Epithelial cell of proximal tubule (primary cell): Measurements from ENCODE around the gene HNRNPM. TPM values are rescaled to one million over a fixed set of nuclear protein-coding genes. Genes with fewer than 3 reads are reported as not detected.

ENCODE experiments used
- DNase-seq: peaks from one replicate; pipeline ENCODE4 v3.0.0-alpha.2; 2011; ENCODE audit warnings: low read depth
- H3K4me3 ChIP-seq: 2 replicates; pipeline ENCODE4 v1.5.1; 2011; ENCODE audit warnings: low read depth, mild to moderate bottlenecking, low read length
- CTCF ChIP-seq: conservative IDR thresholded peaks from 2 replicates; pipeline ENCODE4 v1.5.1; 2012; ENCODE audit warnings: low read depth, mild to moderate bottlenecking, low read length
- total RNA-seq: library from RNA; depleted of rRNA; stranded (reverse); fragments of >200 nt; gene quantifications from 2 replicates; pipeline ENCODE4 v1.2.3, GENCODE V29; 2015

The HNRNPM gene
- total RNA-seq, 1 donor from 2014 or later = 134 TPM

DNA sequence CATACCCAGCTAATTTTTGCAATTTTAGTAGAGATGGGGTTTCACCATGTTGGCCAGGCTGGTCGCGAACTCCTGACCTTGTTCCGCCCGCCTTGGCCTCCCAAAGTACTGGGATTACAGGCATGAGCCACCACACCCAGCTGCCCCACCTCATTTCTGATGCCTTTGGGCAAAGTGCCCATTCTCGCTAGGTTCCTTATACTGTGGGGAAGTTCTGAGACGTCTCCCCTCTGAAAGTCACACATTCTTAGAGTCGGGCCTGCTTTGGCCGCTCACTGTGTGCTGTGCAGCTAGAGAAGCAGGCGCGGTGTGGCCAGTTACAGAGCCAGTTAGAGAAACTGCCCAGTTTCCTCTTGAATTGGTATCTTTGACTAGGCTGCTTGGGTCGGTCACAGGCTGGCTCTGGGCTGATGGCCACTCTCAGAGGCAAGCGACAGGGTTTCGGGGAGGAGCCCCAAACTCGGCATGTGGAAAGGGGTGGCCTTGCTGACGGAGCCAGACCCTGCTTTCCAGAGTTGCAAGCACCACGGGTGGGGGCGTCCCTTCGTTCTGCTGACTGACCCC, 39.6 kb downstream of the HNRNPM start:
- no peak for DNase-seq
- no peak for TF ChIP-seq CTCF
- no peak overlapping the region for H3K4me3 ChIP-seq

GRCh38 chr19:8485561-8486371, 41.0 kb downstream of the HNRNPM start:
- DNase-seq = no peak
- no peak for TF ChIP-seq CTCF
- no peak overlapping the region for H3K4me3 ChIP-seq

DNA sequence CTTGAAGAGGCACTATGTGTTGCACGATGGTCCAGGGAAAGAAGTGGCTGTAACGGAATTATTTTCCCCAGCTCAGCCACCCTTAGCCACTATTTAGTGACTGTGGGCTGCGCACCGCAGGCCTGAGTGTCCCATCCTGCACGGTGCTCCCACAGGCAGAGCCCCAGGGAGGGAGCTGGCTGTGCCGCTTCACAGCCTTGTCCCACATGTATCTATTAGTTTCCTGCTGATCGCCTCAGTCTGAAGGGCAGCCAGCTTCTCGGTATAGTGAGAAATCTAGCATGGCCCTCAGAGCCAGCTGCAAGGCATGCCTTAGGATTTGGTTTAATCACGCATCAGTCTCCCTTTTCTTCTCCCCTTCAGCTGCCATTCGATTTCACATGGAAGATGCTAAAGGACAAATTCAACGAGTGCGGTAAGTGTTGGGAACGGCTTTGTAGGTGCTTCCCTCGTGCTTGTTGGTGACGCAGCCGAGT, 41.9 kb downstream of the HNRNPM start:
- TF ChIP-seq CTCF = no peak
- no peak overlapping the region for H3K4me3 ChIP-seq
- no peak for DNase-seq

GRCh38 chr19:8487137-8487851, 42.5 kb downstream of the HNRNPM start:
- TF ChIP-seq CTCF = no peak
- H3K4me3 ChIP-seq = no peak overlapping the region
- no peak for DNase-seq

DNA sequence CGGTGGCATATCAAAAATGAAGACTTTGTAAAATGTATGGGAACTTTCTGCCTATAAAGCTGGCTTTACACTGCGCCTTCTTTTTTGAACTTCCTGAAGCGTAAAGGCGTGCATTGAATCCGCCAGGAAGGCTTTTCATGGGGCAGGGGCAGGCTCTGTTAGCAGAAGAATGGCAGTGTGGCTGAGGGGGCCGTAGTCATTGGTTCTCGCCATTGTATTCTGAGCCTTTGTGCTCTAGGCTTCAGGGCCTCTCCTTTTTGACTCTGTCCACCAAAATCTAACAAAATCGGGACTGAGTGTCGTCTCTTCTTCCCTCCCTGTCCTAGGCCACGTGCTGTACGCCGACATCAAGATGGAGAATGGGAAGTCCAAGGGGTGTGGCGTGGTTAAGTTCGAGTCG, 43.6 kb downstream of the HNRNPM start:
- H3K4me3 ChIP-seq = no peak overlapping the region
- TF ChIP-seq CTCF = no peak
- DNase-seq = no peak

DNA sequence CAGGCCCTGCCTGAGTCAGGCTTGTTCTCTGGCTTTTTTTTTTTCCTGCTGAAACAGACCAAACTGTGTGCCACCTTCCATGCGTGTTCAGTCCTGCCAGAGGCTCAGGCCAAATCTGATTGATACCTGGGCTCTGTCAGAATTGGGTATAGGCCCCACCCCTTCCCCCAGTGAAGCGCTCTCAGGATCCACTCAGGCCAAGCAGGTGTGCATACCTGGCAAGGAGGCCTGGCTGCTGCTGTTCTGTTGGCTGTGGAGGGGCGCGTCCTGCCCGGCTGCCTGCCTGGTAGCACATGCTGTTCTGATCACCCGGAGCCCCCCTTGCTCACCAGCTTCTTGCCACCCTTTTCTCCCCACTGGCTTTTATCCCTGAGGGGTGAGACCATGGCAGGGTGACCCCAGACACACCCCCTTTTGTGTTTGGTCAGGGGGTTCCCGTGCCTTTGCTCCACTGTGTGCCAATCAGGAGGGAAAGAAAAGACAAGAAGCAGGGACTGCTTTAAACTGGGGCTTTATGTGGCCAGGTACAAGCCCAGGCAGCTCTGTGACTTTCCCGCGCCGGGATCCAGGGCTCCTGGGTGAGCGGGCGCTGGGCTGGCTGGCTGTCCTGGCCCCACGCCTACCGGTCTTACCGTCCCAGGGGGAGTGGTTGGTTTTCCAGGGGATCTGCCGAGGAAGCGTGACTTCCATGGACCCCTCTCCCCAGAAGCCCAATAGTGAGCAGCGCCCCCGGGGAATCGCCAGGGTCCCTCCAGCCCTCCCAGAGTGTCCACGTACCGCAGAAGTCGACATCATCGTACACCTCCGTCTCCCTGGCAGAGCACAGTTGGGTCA, 45.0 kb downstream of the HNRNPM start:
- H3K4me3 ChIP-seq = no peak overlapping the region
- no peak for DNase-seq
- no peak for TF ChIP-seq CTCF
